IMR-90 (cell line): Measurements from ENCODE around the gene MPL.

Experiments
- BHLHE40 ChIP-seq: fragments of 150-350 bp; IDR thresholded peaks from 2 replicates; pipeline ENCODE4 v1.6.1; 2016; ENCODE audit warnings: mild to moderate bottlenecking, low read depth, low read length
- CEBPB ChIP-seq: IDR thresholded peaks from 2 replicates; pipeline ENCODE4 v1.6.1; 2012; ENCODE audit warnings: low read depth, low read length, improper control_type of control experiment
- MAFK ChIP-seq: IDR thresholded peaks from 2 replicates; pipeline ENCODE4 v1.6.1; 2012; ENCODE audit warnings: low read depth, low read length, improper control_type of control experiment
- MAZ ChIP-seq: IDR thresholded peaks from 2 replicates; pipeline ENCODE4 v1.6.1; 2012; ENCODE audit warnings: low read depth, mild to moderate bottlenecking, low read length, improper control_type of control experiment, moderate library complexity, borderline replicate concordance
- MXI1 ChIP-seq: IDR thresholded peaks from 2 replicates; pipeline ENCODE4 v1.6.1; 2012; ENCODE audit warnings: low read depth, mild to moderate bottlenecking, low read length, moderate library complexity, borderline replicate concordance
- POLR2A ChIP-seq: IDR thresholded peaks from 2 replicates; pipeline ENCODE4 v1.6.1; 2012; ENCODE audit warnings: mild to moderate bottlenecking, low read depth, low read length
- RFX5 ChIP-seq: IDR thresholded peaks from 2 replicates; pipeline ENCODE4 v1.8.0; 2012; ENCODE audit warnings: low read depth, mild to moderate bottlenecking, low read length, moderate library complexity
- SMC3 ChIP-seq: fragments of 150-350 bp; IDR thresholded peaks from 2 replicates; pipeline ENCODE4 v1.6.1; 2016; ENCODE audit warnings: low read depth, mild to moderate bottlenecking, antibody characterized with exemption, low read length, moderate library complexity
- TF ChIP-seq, protein P1 (sequence below): conservative IDR thresholded peaks from 2 replicates; pipeline ENCODE4 v1.5.1; 2012; ENCODE audit warnings: mild to moderate bottlenecking, low read depth, low read length, improper control_type of control experiment
- TF ChIP-seq, protein P2 (sequence below): fragments of 150-350 bp; IDR thresholded peaks from 2 replicates; pipeline ENCODE4 v1.6.1; 2016; ENCODE audit warnings: low read depth, mild to moderate bottlenecking, low read length, moderate library complexity, borderline replicate concordance
- TF ChIP-seq, protein P3 (sequence below): fragments of 150-350 bp; IDR thresholded peaks from 2 replicates; pipeline ENCODE4 v1.6.1; 2017; ENCODE audit warnings: mild to moderate bottlenecking, antibody characterized with exemption, low read length, low read depth

DNA sequence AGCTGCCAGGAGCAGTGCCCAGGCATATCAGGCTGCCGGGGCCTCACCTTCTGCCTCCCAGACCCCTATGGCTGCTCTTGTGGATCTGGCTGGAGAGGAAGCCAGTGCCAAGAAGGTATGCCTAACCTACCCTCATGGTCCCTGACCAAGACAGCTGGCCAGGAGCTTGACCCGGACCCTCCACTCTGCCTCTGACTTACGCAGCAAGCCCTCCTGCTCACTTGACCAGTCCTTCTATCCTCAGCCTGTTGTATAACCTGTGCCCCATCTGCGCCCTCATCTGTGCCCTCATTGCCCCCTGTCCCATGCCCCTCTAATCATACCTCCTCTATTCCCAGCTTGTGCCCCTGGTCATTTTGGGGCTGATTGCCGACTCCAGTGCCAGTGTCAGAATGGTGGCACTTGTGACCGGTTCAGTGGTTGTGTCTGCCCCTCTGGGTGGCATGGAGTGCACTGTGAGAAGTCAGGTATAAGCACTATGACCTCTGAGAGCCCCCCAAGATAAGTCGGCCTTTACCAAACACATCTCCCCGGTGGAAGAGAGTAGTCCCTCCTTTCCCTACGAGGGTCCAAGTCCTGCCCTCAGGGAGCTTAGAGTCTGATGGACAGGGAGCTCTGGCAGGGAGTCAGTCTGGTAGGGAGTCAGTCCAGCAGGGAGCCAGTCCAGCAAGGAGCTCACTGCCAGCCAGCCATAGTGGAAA lies 30.0 kb upstream of the MPL start:
- TF ChIP-seq, protein P1, sequence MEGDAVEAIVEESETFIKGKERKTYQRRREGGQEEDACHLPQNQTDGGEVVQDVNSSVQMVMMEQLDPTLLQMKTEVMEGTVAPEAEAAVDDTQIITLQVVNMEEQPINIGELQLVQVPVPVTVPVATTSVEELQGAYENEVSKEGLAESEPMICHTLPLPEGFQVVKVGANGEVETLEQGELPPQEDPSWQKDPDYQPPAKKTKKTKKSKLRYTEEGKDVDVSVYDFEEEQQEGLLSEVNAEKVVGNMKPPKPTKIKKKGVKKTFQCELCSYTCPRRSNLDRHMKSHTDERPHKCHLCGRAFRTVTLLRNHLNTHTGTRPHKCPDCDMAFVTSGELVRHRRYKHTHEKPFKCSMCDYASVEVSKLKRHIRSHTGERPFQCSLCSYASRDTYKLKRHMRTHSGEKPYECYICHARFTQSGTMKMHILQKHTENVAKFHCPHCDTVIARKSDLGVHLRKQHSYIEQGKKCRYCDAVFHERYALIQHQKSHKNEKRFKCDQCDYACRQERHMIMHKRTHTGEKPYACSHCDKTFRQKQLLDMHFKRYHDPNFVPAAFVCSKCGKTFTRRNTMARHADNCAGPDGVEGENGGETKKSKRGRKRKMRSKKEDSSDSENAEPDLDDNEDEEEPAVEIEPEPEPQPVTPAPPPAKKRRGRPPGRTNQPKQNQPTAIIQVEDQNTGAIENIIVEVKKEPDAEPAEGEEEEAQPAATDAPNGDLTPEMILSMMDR: no peak
- TF ChIP-seq POLR2A (no peak), MAZ (no peak), MXI1 (no peak), RFX5 (no peak), SMC3 (no peak), BHLHE40 (no peak), CEBPB (no peak), MAFK (no peak)
- TF ChIP-seq, protein P2, sequence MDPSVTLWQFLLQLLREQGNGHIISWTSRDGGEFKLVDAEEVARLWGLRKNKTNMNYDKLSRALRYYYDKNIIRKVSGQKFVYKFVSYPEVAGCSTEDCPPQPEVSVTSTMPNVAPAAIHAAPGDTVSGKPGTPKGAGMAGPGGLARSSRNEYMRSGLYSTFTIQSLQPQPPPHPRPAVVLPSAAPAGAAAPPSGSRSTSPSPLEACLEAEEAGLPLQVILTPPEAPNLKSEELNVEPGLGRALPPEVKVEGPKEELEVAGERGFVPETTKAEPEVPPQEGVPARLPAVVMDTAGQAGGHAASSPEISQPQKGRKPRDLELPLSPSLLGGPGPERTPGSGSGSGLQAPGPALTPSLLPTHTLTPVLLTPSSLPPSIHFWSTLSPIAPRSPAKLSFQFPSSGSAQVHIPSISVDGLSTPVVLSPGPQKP: no peak
- TF ChIP-seq, protein P3, sequence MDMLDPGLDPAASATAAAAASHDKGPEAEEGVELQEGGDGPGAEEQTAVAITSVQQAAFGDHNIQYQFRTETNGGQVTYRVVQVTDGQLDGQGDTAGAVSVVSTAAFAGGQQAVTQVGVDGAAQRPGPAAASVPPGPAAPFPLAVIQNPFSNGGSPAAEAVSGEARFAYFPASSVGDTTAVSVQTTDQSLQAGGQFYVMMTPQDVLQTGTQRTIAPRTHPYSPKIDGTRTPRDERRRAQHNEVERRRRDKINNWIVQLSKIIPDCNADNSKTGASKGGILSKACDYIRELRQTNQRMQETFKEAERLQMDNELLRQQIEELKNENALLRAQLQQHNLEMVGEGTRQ: no peak
